NB4 (cell line): Measurements from ENCODE around the gene HTR5A.

Experiments used
- CTCF ChIP-seq: IDR thresholded peaks from one replicate; pipeline ENCODE4 v1.5.1; 2012; ENCODE audit warnings: low read depth, low read length
- POLR2A ChIP-seq: IDR thresholded peaks from 2 replicates; pipeline ENCODE4 v1.6.1; 2011; ENCODE audit warnings: mild to moderate bottlenecking; ENCODE audit not compliant: insufficient read length; ENCODE audit errors: extremely low read depth

- TF ChIP-seq CTCF = no peak
- no peak for TF ChIP-seq POLR2A
Observed at GRCh38 chr7:155094636-155095135, 24.6 kb downstream of the HTR5A start.
